Amniotic stem cell (primary cell): ENCODE results near the gene STK32B.
A peak's percentile ranks its signal among the peaks of the same experiment; 100 is the strongest.
"Not testable (repeated sequence)": the region's sequence is repeated elsewhere in the genome, so short reads cannot be mapped to it uniquely, and the experiment has no call there.

Experiments used
- DNase-seq: peaks from one replicate; lab custom pipeline; 2025; lab: John Stamatoyannopoulos, UW

Gene STK32B

GRCh38 chr4:5162909-5163508 is 111.7 kb downstream of the STK32B start:
- DNase-seq = no peak

GRCh38 chr4:5164221-5164912 is 113.1 kb downstream of the STK32B start:
- DNase-seq = no peak

DNA sequence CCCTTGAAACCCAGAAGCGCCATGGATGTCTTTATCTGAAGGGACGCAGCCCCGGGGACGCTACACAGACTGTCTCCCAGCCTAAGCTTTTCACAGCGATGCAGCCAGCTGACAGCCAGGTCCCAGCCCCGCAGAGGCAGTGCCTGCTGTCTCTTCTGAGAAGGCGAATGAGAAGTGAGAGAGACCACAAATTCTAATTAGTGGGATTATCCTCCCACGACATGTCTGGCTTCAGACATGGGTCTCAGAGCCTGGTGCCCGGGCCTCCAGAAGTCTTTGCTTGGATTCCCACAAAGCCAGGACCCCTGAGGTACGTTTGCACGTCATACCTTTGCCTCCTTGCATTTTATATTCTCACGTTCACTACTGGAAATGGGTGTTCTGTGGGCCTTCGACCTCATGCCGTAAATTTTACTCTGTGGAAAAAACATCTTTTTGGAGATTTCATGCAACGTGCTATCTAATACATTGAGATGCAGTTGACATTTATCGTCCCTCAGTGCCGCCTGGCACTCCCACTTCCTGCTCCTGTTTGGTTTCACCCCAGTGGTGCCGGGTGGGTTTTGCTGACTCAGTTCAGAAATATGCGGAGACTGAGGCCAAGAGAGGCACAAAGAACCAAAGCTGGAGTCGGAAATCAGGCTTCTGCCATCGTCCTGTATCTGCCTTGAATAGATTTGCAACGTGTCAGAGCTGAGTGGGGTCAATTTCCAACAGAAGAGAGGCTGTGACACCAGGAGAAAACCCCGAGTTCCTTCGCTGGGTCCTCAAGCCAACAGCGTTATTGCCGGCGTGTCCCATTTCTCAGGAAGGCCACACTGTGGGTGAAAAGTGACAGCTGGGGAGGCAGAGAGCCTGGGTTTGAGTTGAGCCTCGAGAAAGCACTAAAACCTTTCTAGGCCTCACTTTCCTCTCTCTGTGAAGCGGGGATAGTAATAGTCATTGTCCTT is 114.4 kb downstream of the STK32B start:
- peak; percentile 22 for DNase-seq

- no peak for DNase-seq
Measured at GRCh38 chr4:5166377-5166776, 115.1 kb downstream of the STK32B start.

DNA sequence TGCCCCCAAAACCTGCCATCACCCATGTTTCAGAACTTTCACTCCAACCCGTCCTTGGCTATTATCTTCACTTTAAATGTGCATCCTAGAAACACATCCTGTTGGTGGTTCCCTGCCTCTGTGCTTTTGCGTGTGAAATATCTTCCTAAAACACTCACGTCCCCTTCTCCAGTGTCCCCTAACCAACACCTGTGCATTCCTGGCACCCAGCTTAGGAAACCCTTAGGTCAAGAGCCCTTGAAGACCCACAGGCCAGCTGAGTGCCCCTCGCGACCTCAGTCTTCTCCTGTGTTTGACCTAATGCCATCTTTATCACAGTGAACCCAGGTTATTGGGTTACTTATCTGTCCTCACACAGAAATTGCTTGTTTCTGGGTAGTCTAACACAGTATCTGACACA is 117.6 kb downstream of the STK32B start:
- no peak for DNase-seq

GRCh38 chr4:5175836-5176235 is 124.6 kb downstream of the STK32B start:
- DNase-seq = not testable (repeated sequence)

DNA sequence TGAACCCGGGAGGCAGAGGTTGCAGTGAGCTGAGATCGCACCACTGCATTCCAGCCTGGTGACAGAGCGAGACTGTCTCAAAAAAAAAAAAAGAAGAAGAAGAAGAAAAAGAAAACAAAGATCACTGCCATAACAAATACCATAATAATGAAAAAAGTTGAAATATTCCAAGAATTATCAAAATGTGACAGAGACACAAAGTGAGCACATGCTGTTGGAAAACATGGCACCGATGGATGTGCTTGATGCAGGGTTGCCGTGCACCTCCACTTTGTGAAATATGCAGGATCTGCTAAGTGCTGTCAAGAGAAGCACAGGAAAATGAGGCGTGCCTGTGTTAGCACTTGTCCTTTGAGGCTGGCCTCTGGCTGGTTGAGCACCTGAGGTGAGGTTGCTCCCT is 133.3 kb downstream of the STK32B start:
- no peak for DNase-seq

- DNase-seq = no peak
Measured at GRCh38 chr4:5185551-5185950, 134.3 kb downstream of the STK32B start.

DNA sequence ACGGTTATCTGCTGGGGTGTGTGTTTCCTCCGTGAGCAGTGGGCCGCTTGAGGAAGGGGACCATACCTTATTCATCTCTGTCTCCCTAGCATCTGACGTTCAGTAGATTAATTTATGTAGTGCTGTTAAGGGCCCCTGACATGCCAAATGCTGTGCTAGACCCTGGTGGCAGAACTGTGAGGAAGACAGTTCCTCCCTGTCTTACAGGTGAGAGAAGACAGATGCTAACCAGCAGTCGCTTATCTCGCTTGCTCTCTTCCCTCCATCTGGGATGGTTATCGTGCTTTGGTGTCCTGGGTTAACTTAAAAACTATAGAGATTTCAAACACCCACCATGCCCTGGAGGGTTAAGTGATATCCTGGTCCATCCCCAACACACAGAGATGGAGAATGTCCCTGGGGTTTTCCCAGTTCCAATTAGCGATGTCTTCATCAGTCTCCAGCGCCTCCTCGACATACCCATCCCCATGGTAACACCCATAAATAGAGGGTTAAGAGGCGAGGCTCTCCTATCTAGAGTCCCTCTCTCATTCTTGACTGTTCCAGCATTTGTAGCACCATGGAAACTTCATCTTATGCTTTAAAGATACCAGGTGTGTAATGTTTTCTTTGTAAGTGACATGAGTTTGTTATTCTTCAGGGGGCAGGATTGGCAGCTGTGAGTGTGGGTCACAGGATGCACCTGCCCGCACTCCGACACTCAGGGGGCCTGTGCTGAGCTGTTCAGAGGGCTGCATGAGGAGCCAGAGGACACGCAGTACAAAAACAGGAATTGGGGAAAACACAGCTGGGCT is 135.2 kb downstream of the STK32B start:
- DNase-seq = no peak

GRCh38 chr4:5188130-5188529 is 136.8 kb downstream of the STK32B start:
- no peak for DNase-seq

GRCh38 chr4:5191831-5192230 is 140.6 kb downstream of the STK32B start:
- DNase-seq = no peak

DNA sequence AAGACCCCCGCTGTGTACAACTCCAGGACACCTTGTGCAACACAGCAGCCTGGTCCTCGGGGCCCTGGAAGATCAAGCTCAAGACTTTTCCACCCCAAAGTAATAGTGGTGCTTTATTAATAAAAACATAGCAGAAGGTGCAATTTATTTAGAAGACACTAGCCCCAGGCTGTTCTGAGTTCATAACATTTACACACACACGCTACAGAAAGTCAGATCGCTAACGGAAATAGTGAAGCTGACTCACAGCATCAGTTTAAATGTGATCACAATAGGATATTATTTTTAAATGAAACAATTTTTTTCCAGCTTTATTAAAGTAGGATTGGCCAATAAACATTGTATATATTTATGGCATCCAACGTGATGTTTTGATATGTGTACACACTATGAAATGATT is 141.0 kb downstream of the STK32B start:
- no peak for DNase-seq

DNA sequence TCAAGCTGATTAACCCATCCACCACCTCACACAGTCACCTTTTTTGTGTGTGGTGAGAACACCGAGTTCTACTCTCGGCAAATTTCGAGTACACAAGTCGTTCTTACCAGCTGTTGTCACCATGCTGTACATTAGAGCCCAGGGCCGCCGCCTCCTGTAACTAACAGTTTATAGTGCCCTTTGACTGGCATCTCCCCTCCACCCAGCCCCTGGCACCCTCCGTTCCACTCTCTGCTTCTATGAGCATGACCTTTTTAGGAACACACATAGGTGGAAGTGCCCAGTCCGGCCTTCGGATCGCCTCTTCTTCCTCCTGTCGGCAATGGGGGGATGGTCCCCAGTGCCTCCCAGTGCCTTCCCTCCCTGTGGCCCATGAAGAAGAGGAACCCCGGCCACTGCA is 141.4 kb downstream of the STK32B start:
- no peak for DNase-seq

- DNase-seq = no peak
Measured at GRCh38 chr4:5198656-5199541, 147.6 kb downstream of the STK32B start.

GRCh38 chr4:5199912-5200311 is 148.6 kb downstream of the STK32B start:
- no peak for DNase-seq

DNA sequence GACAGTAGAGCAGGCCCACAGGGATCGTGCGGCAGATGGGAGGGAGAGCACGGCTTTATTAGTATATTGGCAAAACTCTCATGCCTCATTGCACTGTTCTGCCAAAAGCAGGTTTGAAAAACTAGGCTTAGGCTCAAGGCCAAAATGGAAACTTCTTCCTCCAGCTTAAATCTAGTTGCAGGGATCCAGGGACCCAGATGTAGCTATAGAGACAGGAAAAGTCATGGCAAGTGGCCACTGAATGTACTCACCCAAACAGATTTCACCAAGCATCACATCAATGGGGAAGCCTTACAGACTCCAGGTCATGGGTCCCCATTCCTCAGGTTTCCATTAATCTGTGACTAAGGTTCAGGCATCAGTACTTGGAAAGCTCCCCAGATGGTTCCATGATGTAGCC is 149.2 kb downstream of the STK32B start:
- DNase-seq = no peak

GRCh38 chr4:5203309-5203992 is 152.2 kb downstream of the STK32B start:
- DNase-seq = no peak

GRCh38 chr4:5203993-5204310 is 152.7 kb downstream of the STK32B start:
- no peak for DNase-seq

DNA sequence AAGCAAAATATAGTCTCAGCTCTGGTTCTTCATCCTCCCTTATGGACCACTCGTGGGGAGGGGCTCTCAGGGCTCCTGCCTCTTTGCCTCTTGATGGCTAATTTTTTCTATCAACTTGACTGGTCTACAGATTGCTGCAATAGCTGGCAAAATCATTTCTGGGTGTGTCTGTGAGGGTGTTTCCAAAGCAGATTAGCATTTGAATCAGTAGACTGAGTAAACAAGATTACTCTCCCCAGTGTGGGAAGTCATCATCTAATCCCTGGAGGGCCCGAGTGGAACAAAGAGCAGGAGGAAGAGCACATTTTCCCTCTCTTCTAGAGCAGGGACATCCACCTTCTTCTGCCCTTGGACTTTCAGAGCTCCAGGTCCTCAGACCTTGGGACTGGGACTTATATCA is 153.5 kb downstream of the STK32B start:
- DNase-seq = no peak

- DNase-seq = peak; percentile 51
Measured at GRCh38 chr4:5206016-5206790, 154.9 kb downstream of the STK32B start.
